ENCODE data around the gene ADAMTS16. TPM values are rescaled to one million over a fixed set of nuclear protein-coding genes. Genes with fewer than 3 reads are reported as not detected.

The ADAMTS16 gene
- total and polyA plus RNA-seq, 9 of the 15 experiments (the other 6 are each of a cell fraction or from before 2014, with no cell fraction given), result not detected

- no peak overlapping the region for H3K9ac ChIP-seq (ENCODE audit: insufficient read depth in 1 of 2, low read depth in 2 of 2, low read length in 2 of 2)
- no peaks in the 10 kb centered on the region for H3K79me2 ChIP-seq (ENCODE audit: control insufficient read depth, insufficient read depth, low read length)
- H3K9me3 ChIP-seq (replicated peaks; ENCODE audit: control insufficient read depth, insufficient read depth, low read depth, low read length), result no peaks in the 10 kb centered on the region
- FAIRE-seq, result no peak
- H3K4me3 ChIP-seq, result no peak overlapping the region
- H3K4me1 ChIP-seq (replicated peaks in 1 of 2; ENCODE audit: control insufficient read depth in 2 of 2, insufficient read depth in 2 of 2, low read length in 2 of 2), result no peaks in the 10 kb centered on the region
- no peaks in the 10 kb centered on the region for H3K9me1 ChIP-seq (ENCODE audit: control insufficient read depth, insufficient read depth, low read length)
- 2% methylated on average over 10 of the region's 10 CpGs for WGBS (ENCODE audit: insufficient coverage, low coverage, missing lambda C conversion rate)
- H2AFZ ChIP-seq (ENCODE audit: low read depth, low read length), result no peak overlapping the region
- in situ Hi-C loops (cut with MboI), result no loop called here
- ChIA-PET POLR2A (interaction anchor here (0.7 kb wide), 1 partner anchor 36 kb away, joined by 3 read pairs; no protein-coding TSS in a partner anchor), CTCF (ENCODE audit: low intra/inter-chr PET ratio) (no interaction called here)
- no peak overlapping the region for H3K27ac ChIP-seq (ENCODE audit: extremely low read depth, low read depth, low read length)
- intact Hi-C loops (cut with micrococcal nuclease), result no loop called here
- H3K36me3 ChIP-seq (ENCODE audit: control insufficient read depth, insufficient read depth, low read length), result no peaks in the 10 kb centered on the region
- H4K20me1 ChIP-seq (replicated peaks; ENCODE audit: control insufficient read depth, insufficient read depth, low read length), result no peaks in the 10 kb centered on the region; the same call in 1 of the 2 replicates
- peaks cover 8 to 56% of the 10 kb centered on the region in 2 experiments; a peak in 4 of 5 replicates for H3K27me3 ChIP-seq (ENCODE audit: control insufficient read depth in 2 of 2, insufficient read depth in 2 of 2, low read length in 2 of 2)
- no peak overlapping the region for H3K4me2 ChIP-seq (ENCODE audit: insufficient read depth, low read length)
- peak; percentile 32; the same call in 1 of the 3 replicates for ATAC-seq
- no peak for DNase-seq (ENCODE audit: extremely low read depth in 1 of 4, low spot score in 3 of 4)
- no TSS peak for BruUV-seq (replicated peaks)
- TF ChIP-seq ZKSCAN3 (CRISPR knock-in tag; IDR thresholded peaks at IDR 0.05) (no peak), PPARD (CRISPR knock-in tag; IDR thresholded peaks at IDR 0.05) (no peak), ILF3 (IDR thresholded peaks at IDR 0.05; ENCODE audit: borderline replicate concordance) (no peak), PBX2 (CRISPR knock-in tag; IDR thresholded peaks at IDR 0.05; ENCODE audit: low read depth) (no peak), PBX2 (tag; conservative IDR thresholded peaks at IDR 0.05; ENCODE audit: low read depth) (no peak), E2F5 (CRISPR knock-in tag; IDR thresholded peaks at IDR 0.05) (no peak), KAT8 (IDR thresholded peaks at IDR 0.05; ENCODE audit: low read depth) (no peak), PURB (CRISPR knock-in tag; IDR thresholded peaks at IDR 0.05; ENCODE audit: low read depth) (no peak), SP1 (CRISPR knock-in tag; IDR thresholded peaks at IDR 0.05) (no peak), SLC30A9 (CRISPR knock-in tag; IDR thresholded peaks at IDR 0.05) (no peak), KLF6 (CRISPR knock-in tag; IDR thresholded peaks at IDR 0.05; ENCODE audit: borderline replicate concordance) (no peak), CREB3 (tag; conservative IDR thresholded peaks at IDR 0.05; ENCODE audit: low read depth) (no peak)
- TF ChIP-seq, protein P1, sequence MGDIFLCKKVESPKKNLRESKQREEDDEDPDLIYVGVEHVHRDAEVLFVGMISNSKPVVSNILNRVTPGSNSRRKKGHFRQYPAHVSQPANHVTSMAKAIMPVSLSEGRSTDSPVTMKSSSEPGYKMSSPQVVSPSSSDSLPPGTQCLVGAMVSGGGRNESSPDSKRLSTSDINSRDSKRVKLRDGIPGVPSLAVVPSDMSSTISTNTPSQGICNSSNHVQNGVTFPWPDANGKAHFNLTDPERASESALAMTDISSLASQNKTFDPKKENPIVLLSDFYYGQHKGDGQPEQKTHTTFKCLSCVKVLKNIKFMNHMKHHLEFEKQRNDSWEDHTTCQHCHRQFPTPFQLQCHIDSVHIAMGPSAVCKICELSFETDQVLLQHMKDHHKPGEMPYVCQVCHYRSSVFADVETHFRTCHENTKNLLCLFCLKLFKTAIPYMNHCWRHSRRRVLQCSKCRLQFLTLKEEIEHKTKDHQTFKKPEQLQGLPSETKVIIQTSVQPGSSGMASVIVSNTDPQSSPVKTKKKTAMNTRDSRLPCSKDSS (IDR thresholded peaks at IDR 0.05; ENCODE audit: low read depth, partially characterized antibody), result no peak
Observed at GRCh38 chr5:5304361-5305020, 164.4 kb downstream of the ADAMTS16 start.
